ENCODE data around the gene PPFIBP2. TPM values are rescaled to one million over a fixed set of nuclear protein-coding genes. Genes with fewer than 3 reads are reported as not detected.

The PPFIBP2 gene
- total RNA-seq (2013; cell fraction: nucleolus; rRNA removed) = 230 and 231 TPM in 2 replicates
- total RNA-seq (2014; rRNA removed) (41.2 and 44.3 TPM in 2 replicates), total RNA-seq (2014; rRNA removed; fragmentation: Illumina TruSeq; extraction: Trizol) (48.6 and 54.1 TPM in 2 replicates), total RNA-seq (2021) (45.2 and 52.5 TPM in 2 replicates), polyA plus RNA-seq (2011; rRNA removed) (48.1 and 49.6 TPM in 2 replicates), polyA plus RNA-seq (2014; fragmentation: Illumina TruSeq; extraction: Trizol) (56.3 and 69.7 TPM in 2 replicates), polyA plus RNA-seq (2014; fragmentation: Nextera tagmentation; extraction: Ambion mirVana) (10 to 100 TPM; 17.3 to 22.3 TPM), polyA plus RNA-seq (2014; rRNA removed) (30.7 and 37.3 TPM in 2 replicates), polyA plus RNA-seq (2016; fragmentation: Nextera tagmentation; extraction: Ambion mirVana) (10 to 100 TPM; 28.1 to 35.7 TPM), polyA minus RNA-seq (2011; rRNA and poly(A)+ RNA removed) (91.7 and 108 TPM in 2 replicates), Bru-seq, nascent RNA (percentile 89 among the genes with signal in this experiment), BruChase-seq, experiment 1, labeled RNA remaining after a 6-hour chase (percentile 81 among the genes with signal in this experiment), BruChase-seq, experiment 2, labeled RNA remaining after a 2-hour chase (percentile 80 among the genes with signal in this experiment)
- 26.0 TPM for polyA plus RNA-seq (2011; ENCODE audit: low read depth)
- polyA plus RNA-seq (2011; cell fraction: cytosol; rRNA removed) = 40.3 and 54.5 TPM in 2 replicates
- 107 and 148 TPM in 2 replicates for polyA plus RNA-seq (2011; cell fraction: nucleus; rRNA removed)
- polyA plus RNA-seq (2012) = 37.0 and 41.9 TPM in 2 replicates
- 24.9 and 39.3 TPM in 2 replicates for polyA minus RNA-seq (2011; cell fraction: cytosol; rRNA and poly(A)+ RNA removed)
- polyA minus RNA-seq (2011; cell fraction: nucleus; rRNA and poly(A)+ RNA removed) = 61.4 and 92.7 TPM in 2 replicates
- long read RNA-seq, experiment 1, transcript PPFIBP2-201 (24 exons, 3,557 nt) = major isoform, 8 of 19 reads
- long read RNA-seq, experiment 1, partial matches to known transcripts = 2 of 19 reads
- long read RNA-seq, experiment 1, other reads (novel, unspliced or antisense) = 9 of 19 reads
- long read RNA-seq, experiment 2, transcript PPFIBP2-201 (24 exons, 3,557 nt) = major isoform, 40 of 67 reads
- long read RNA-seq, experiment 2, partial matches to known transcripts = 13 of 67 reads
- long read RNA-seq, experiment 2, other reads (novel, unspliced or antisense) = 14 of 67 reads

GRCh38 chr11:7513234-7514098 lies at the start of gene PPFIBP2:
Gene PPFIBP2, plus strand, starts transcription at chr11:7513999. Its CDS starts 35,477 bp downstream, at chr11:7549476.
- Histone ChIP-seq H3K36me3 (ENCODE audit: control insufficient read depth in 2 of 2, insufficient read depth in 2 of 2, low read length in 1 of 2) (no peaks in the 10 kb centered on the region), H3K4me1 (ENCODE audit: control insufficient read depth, insufficient read depth, low read length) (peaks cover 22% of the 10 kb centered on the region), H3K4me2 (ENCODE audit: control insufficient read depth, insufficient read depth) (peak within 1 kb of the TSS; percentile 99), H3K79me2 (ENCODE audit: control insufficient read depth, insufficient read depth, low read length) (peaks cover 58% of the 10 kb centered on the region), H2AFZ (ENCODE audit: control insufficient read depth, low read depth, low read length) (peak within 1 kb of the TSS; percentile 78), H3K9ac (ENCODE audit: control insufficient read depth, insufficient read depth, low read length) (peak within 1 kb of the TSS; percentile 96), H3K4me3 (peak within 1 kb of the TSS; percentile 92), H3K9me3 (replicated peaks; ENCODE audit: control insufficient read depth, insufficient read depth, low read length) (no peaks in the 10 kb centered on the region), H3K27me3 (replicated peaks in 1 of 2; ENCODE audit: control insufficient read depth in 2 of 2, insufficient read depth in 2 of 2, low read length in 1 of 2) (no peaks in the 10 kb centered on the region), H3K27ac (ENCODE audit: control insufficient read depth, insufficient read depth) (peak within 1 kb of the TSS; percentile 99), H4K20me1 (ENCODE audit: control insufficient read depth, insufficient read depth) (no peaks in the 10 kb centered on the region)
- BruUV-seq (replicated peaks) = TSS peak; percentile 67
- ChIA-PET SMC1A (ENCODE audit: uncharacterized antibody, unreplicated experiment) (interaction anchor here (0.7 to 9.6 kb wide), 27 partner anchors 10 to 177 kb away, joined by 3 to 69 read pairs (median 5); no protein-coding TSS in a partner anchor), RAD21 (ENCODE audit: unreplicated experiment) (interaction anchor here (0.6 to 7.1 kb wide), 17 partner anchors 8 to 160 kb away, joined by 3 to 57 read pairs (median 4); no protein-coding TSS in a partner anchor), CTCF (interaction anchor here (0.7 to 8.1 kb wide), 34 partner anchors 10 to 768 kb away, joined by 3 to 67 read pairs (median 5); no protein-coding TSS in a partner anchor), POLR2A (interaction anchor here (0.7 to 4.0 kb wide), 10 partner anchors 8 to 158 kb away, joined by 3 to 24 read pairs (median 5); no protein-coding TSS in a partner anchor)
- WGBS (ENCODE audit: insufficient coverage, insufficient replicate concordance, low lambda C conversion rate, missing lambda C conversion rate) = 1% methylated on average over 57 of the region's 79 CpGs
- intact Hi-C loops (cut with micrococcal nuclease; ENCODE audit: unreplicated experiment) = loop anchor here (1.0 to 10.0 kb wide), 5 partner anchors 36 to 769 kb away; partner anchors contain the start of gene CYB5R2
- ATAC-seq = peak; percentile 80
- no peak for DNase-seq (ENCODE audit: low read depth, low spot score)
- FAIRE-seq = peak; percentile 31
- in situ Hi-C loops (cut with MboI) = loop anchor here (25.0 kb wide), 1 partner anchor 1826 kb away; the partner anchor contains the start of genes TRIM22 and TRIM5
- TF ChIP-seq NBN (IDR thresholded peaks at IDR 0.05) (peak; percentile 83; the same call in 1 of the 2 replicates), TCF12 (IDR thresholded peaks at IDR 0.05; ENCODE audit: low read depth, low read length) (no peak), RELA (IDR thresholded peaks at IDR 0.05; ENCODE audit: borderline replicate concordance, partially characterized antibody) (peak; percentile 94), BACH1 (IDR thresholded peaks at IDR 0.05; ENCODE audit: borderline replicate concordance) (peak; percentile 39; the same call in 1 of the 2 replicates), PKNOX1 (IDR thresholded peaks at IDR 0.05) (peak; percentile 58), MTA3 (IDR thresholded peaks at IDR 0.05; ENCODE audit: borderline replicate concordance, low read length) (no peak), SMC3 (IDR thresholded peaks at IDR 0.05; ENCODE audit: borderline replicate concordance, low read length) (peak; percentile 72), TCF3 (IDR thresholded peaks at IDR 0.05; ENCODE audit: borderline replicate concordance, insufficient read depth, low read depth, low read length) (0 out of 2 replicates have a peak, but pooled peaks have one; percentile 24), EGR1 (IDR thresholded peaks at IDR 0.05; ENCODE audit: borderline replicate concordance in 1 of 2, low read depth in 2 of 2, low read length in 2 of 2) (peak in 1 of 2 experiments; percentile 48; a peak in 1 of 3 replicates), HDGF (IDR thresholded peaks at IDR 0.05) (0 out of 2 replicates have a peak, but pooled peaks have one; percentile 73), RUNX3 (IDR thresholded peaks at IDR 0.05; ENCODE audit: low read length) (peak; percentile 61), ESRRA (IDR thresholded peaks at IDR 0.05; ENCODE audit: low read length) (no peak), SP1 (IDR thresholded peaks at IDR 0.05; ENCODE audit: low read depth, low read length) (no peak)
- TF ChIP-seq, protein P1, sequence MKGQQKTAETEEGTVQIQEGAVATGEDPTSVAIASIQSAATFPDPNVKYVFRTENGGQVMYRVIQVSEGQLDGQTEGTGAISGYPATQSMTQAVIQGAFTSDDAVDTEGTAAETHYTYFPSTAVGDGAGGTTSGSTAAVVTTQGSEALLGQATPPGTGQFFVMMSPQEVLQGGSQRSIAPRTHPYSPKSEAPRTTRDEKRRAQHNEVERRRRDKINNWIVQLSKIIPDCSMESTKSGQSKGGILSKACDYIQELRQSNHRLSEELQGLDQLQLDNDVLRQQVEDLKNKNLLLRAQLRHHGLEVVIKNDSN (IDR thresholded peaks at IDR 0.05; ENCODE audit: borderline replicate concordance, extremely low read length, insufficient read depth, low read depth, low read length) = peak; percentile 97
- TF ChIP-seq, protein P2, sequence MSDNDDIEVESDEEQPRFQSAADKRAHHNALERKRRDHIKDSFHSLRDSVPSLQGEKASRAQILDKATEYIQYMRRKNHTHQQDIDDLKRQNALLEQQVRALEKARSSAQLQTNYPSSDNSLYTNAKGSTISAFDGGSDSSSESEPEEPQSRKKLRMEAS (IDR thresholded peaks at IDR 0.05; ENCODE audit: low read depth, low read length) = peak; percentile 62

Measured in GM12878 (cell line).